Ishikawa (cell line): ENCODE results near the gene HMG20A.

Source experiments
- CEBPB ChIP-seq: IDR thresholded peaks from 2 replicates; pipeline ENCODE4 v1.6.1; 2012
- CREB1 ChIP-seq: IDR thresholded peaks from 2 replicates; pipeline ENCODE4 v1.6.1; 2012; ENCODE audit warnings: low read depth
- EGR1 ChIP-seq: IDR thresholded peaks from 2 replicates; pipeline ENCODE4 v1.6.1; 2012
- EP300 ChIP-seq: IDR thresholded peaks from 2 replicates; pipeline ENCODE4 v1.6.1; 2012; ENCODE audit warnings: borderline replicate concordance
- FOXM1 ChIP-seq: IDR thresholded peaks from 2 replicates; pipeline ENCODE4 v1.6.1; 2012; ENCODE audit warnings: low read depth, borderline replicate concordance
- NFIC ChIP-seq: IDR thresholded peaks from 2 replicates; pipeline ENCODE4 v1.6.1; 2012
- RAD21 ChIP-seq: IDR thresholded peaks from 2 replicates; pipeline ENCODE4 v1.6.1; 2012; ENCODE audit warnings: low read depth
- TAF1 ChIP-seq: IDR thresholded peaks from 2 replicates; pipeline ENCODE4 v1.6.1; 2012; ENCODE audit warnings: low read depth, mild to moderate bottlenecking
- TCF12 ChIP-seq: IDR thresholded peaks from 2 replicates; pipeline ENCODE4 v1.6.1; 2012; ENCODE audit warnings: low read depth
- TEAD4 ChIP-seq: IDR thresholded peaks from 2 replicates; pipeline ENCODE4 v1.6.1; 2012
- YY1 ChIP-seq: IDR thresholded peaks from 2 replicates; pipeline ENCODE4 v1.6.1; 2012; ENCODE audit warnings: low read depth
- ZBTB7A ChIP-seq: IDR thresholded peaks from 2 replicates; pipeline ENCODE4 v1.6.1; 2012; ENCODE audit warnings: low read depth
- TF ChIP-seq, protein P1 (sequence below): IDR thresholded peaks from 2 replicates; pipeline ENCODE4 v1.6.1; 2012
- TF ChIP-seq, protein P2 (sequence below): IDR thresholded peaks from 2 replicates; pipeline ENCODE4 v1.6.1; 2012
- TF ChIP-seq, protein P3 (sequence below): IDR thresholded peaks from 2 replicates; pipeline ENCODE4 v1.6.1; 2012; ENCODE audit warnings: low read depth, mild to moderate bottlenecking

The HMG20A gene

DNA sequence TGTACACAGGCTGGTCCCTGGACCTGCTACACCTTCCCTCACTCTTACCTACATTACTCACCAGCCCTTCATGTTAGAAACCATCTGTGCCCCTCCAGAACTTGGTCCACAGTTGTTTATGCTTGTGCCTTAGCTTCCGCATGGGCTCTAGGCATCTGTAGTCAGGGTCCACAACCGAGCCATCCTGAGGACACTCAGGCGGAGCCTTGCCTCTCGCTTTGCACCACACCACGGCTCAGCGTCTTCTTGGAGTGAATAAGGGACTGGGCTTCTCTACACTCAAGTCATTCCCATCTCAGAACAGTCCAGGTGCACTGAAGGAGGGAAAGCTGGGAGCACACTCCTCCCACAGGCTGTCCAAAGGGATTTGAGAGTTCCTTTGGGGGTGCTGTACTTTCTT, 97.8 kb downstream of the HMG20A start:
- TF ChIP-seq ZBTB7A, result no peak

DNA sequence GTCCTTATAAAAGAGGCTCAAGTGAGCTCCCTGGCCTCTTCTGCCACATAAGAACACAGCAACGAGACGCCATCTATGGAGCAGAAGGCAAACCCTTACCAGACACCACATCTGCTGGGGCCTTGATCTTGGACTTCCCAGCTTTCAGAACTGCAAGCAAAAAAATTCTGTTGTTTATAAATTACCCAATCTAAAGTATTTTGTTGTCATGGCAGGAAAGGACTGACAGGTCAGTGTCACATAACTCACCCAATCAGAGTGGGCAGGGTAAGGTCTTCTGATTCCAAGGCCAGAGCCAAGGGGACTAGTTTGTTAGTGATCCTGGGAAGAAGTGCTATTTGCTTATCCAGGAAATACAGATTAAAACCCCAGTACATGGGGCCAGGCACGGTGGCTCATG, 98.9 kb downstream of the HMG20A start:
- TF ChIP-seq RAD21 (no peak), ZBTB7A (no peak), NFIC (no peak), EP300 (no peak), TCF12 (no peak), YY1 (no peak), CEBPB (no peak), TEAD4 (no peak), EGR1 (no peak), CREB1 (no peak), FOXM1 (no peak)
- TF ChIP-seq, protein P1, sequence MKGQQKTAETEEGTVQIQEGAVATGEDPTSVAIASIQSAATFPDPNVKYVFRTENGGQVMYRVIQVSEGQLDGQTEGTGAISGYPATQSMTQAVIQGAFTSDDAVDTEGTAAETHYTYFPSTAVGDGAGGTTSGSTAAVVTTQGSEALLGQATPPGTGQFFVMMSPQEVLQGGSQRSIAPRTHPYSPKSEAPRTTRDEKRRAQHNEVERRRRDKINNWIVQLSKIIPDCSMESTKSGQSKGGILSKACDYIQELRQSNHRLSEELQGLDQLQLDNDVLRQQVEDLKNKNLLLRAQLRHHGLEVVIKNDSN, result no peak
- TF ChIP-seq, protein P2, sequence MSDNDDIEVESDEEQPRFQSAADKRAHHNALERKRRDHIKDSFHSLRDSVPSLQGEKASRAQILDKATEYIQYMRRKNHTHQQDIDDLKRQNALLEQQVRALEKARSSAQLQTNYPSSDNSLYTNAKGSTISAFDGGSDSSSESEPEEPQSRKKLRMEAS, result no peak

DNA sequence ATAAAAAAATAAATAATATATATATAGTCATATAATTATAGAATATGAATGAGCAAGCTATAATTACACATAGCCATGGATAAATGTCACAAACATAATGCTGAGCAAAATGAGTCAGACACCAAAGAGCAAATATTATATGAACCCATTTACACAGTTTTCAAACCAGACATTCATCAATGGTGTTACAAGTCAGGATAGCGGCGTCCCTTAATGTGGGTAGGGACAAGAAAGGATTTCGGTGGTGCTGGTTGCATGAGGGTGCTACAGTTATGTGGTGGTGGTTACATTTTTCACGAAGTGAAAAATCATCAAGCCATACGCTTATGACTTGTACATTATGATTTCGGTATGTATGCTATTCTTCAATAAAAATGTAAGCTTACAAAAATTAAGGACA, 100.5 kb downstream of the HMG20A start:
- no peak for TF ChIP-seq FOXM1
- TF ChIP-seq CEBPB, result no peak

DNA sequence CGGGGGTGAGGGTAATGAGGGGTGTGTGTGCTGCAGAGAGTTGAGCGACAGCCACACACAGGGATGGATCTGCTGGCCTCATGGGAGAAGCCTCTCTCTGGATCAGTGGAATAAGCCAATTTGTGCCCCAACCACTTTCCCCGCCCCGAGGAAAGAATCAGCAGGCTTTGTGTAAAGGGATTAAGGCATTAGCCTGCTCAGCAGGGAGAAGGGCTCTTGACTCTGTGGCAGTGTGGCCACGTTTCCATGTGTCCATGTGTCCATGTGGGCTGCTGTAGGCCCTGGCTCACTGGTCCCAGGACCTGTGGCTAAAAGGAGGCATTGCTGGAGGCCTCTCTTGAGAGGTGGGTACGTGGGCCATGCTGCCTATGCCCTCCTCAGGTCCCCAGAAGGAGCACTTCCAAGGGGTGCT, 104.7 kb downstream of the HMG20A start:
- TF ChIP-seq CREB1, result no peak
- TF ChIP-seq TAF1, result no peak
- TF ChIP-seq, protein P2, result no peak
- no peak for TF ChIP-seq EGR1
- TF ChIP-seq NFIC, result no peak
- TF ChIP-seq EP300, result no peak
- TF ChIP-seq ZBTB7A, result no peak
- TF ChIP-seq, protein P3, sequence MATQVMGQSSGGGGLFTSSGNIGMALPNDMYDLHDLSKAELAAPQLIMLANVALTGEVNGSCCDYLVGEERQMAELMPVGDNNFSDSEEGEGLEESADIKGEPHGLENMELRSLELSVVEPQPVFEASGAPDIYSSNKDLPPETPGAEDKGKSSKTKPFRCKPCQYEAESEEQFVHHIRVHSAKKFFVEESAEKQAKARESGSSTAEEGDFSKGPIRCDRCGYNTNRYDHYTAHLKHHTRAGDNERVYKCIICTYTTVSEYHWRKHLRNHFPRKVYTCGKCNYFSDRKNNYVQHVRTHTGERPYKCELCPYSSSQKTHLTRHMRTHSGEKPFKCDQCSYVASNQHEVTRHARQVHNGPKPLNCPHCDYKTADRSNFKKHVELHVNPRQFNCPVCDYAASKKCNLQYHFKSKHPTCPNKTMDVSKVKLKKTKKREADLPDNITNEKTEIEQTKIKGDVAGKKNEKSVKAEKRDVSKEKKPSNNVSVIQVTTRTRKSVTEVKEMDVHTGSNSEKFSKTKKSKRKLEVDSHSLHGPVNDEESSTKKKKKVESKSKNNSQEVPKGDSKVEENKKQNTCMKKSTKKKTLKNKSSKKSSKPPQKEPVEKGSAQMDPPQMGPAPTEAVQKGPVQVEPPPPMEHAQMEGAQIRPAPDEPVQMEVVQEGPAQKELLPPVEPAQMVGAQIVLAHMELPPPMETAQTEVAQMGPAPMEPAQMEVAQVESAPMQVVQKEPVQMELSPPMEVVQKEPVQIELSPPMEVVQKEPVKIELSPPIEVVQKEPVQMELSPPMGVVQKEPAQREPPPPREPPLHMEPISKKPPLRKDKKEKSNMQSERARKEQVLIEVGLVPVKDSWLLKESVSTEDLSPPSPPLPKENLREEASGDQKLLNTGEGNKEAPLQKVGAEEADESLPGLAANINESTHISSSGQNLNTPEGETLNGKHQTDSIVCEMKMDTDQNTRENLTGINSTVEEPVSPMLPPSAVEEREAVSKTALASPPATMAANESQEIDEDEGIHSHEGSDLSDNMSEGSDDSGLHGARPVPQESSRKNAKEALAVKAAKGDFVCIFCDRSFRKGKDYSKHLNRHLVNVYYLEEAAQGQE, result no peak
- no peak for TF ChIP-seq CEBPB
- no peak for TF ChIP-seq RAD21
- TF ChIP-seq, protein P1, result no peak
- TF ChIP-seq TCF12, result no peak
- no peak for TF ChIP-seq TEAD4
- TF ChIP-seq YY1, result no peak
- TF ChIP-seq FOXM1, result no peak

DNA sequence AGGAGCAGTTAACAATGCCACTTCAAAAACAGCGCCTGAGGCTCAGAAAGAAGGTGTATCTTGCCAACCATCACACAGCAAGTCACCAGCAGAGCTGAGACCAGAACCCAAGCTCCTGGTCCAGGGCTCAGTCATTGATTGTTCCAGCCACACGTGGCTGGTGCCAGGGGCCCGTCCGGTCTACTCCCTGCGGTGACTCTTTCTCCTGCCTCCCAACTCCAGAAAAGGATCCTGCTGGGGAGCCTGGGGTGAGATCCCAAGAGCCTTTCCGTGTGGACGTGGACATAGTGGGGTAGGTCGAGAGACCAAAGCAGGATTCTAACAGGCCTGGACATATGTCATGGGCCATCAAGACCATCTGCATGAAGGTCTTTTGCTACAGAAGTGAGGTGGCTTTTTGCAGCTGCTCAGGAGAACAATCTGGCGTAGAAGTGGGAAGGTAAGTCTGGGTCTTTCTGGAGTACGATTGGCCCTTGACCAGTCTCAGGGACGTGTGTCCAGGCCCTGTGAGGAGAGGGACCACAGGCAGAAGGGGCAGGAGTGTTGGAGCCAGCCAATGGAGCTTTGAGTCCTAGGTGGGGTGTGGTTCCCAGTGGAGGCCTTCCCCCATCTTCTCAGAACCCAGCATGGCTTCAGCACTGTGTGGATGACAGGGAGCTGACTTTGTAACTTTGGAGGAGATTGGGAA, 105.4 kb downstream of the HMG20A start:
- TF ChIP-seq RAD21 (no peak), TCF12 (no peak)
- TF ChIP-seq, protein P1, result no peak

GRCh38 chr15:77526595-77527163, 106.0 kb downstream of the HMG20A start:
- TF ChIP-seq TAF1 (no peak), FOXM1 (no peak), YY1 (no peak), CREB1 (no peak), EP300 (no peak), EGR1 (no peak), CEBPB (no peak), NFIC (no peak), RAD21 (no peak)
- TF ChIP-seq, protein P1, result no peak
- TF ChIP-seq, protein P2, result no peak
- TF ChIP-seq, protein P3, result no peak
